WI38 (cell line): Measurements from ENCODE around the gene PRKCE.

Experiments
- H3K4me3 ChIP-seq: 2 replicates; pipeline ENCODE4 v1.5.1; 2011; ENCODE audit warnings: low read depth, mild to moderate bottlenecking, control low read depth, low read length
- CTCF ChIP-seq: IDR thresholded peaks from 2 replicates; pipeline ENCODE4 v1.5.1; 2012; ENCODE audit warnings: low read depth, mild to moderate bottlenecking, control low read depth, low read length

The PRKCE gene

DNA sequence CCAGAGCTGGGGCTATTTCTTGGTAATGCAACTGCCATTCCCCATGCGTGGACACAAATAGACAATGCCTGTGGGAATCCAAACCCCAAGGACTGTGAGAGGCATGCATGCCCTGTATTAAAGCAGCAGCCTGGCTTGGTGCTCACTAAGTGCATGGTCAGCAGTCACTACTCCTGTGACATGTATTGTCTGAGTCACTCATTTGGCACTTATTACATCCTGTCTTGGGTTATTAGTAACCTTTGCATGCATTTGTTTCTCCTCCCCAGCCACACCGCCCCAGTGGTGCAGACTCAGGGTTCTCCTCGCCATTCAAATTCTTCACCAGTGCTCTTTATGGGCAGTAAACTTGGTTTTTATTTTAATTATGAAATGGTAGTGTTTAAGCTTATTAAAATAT is 30.2 kb downstream of the PRKCE start:
- H3K4me3 ChIP-seq, result no peak overlapping the region
- no peak for TF ChIP-seq CTCF

DNA sequence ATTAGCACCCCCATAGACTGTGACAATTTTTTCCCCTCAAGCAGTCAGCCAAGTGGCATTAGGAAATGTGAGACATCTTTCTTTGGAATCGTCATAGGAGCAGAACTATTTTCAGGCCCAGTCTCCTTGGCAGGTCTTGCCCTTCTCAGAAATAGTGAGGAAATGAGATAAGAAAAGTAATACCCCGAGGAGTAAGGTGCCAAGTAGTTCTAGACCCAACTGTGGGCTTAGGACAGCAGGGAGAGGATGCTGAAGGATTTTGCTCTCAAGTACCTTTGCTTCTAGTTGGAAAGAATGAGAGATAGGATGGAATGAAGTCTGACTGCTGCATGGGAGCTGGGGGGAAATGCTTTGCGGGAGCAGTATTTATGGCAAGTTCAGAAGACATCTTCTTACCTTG is 31.8 kb downstream of the PRKCE start:
- no peak overlapping the region for H3K4me3 ChIP-seq
- no peak for TF ChIP-seq CTCF

GRCh38 chr2:45684756-45685155 is 33.3 kb downstream of the PRKCE start:
- TF ChIP-seq CTCF, result no peak
- no peak overlapping the region for H3K4me3 ChIP-seq

GRCh38 chr2:45685260-45685659 is 33.8 kb downstream of the PRKCE start:
- H3K4me3 ChIP-seq, result no peak overlapping the region

GRCh38 chr2:45687964-45688363 is 36.5 kb downstream of the PRKCE start:
- TF ChIP-seq CTCF, result no peak
- no peak overlapping the region for H3K4me3 ChIP-seq

More at GRCh38 chr2:45685260-45685659, 33.8 kb downstream of the PRKCE start:
- no peak for TF ChIP-seq CTCF

- H3K4me3 ChIP-seq, result no peak overlapping the region
- no peak for TF ChIP-seq CTCF
Measured at GRCh38 chr2:45688479-45689298, 37.2 kb downstream of the PRKCE start.

DNA sequence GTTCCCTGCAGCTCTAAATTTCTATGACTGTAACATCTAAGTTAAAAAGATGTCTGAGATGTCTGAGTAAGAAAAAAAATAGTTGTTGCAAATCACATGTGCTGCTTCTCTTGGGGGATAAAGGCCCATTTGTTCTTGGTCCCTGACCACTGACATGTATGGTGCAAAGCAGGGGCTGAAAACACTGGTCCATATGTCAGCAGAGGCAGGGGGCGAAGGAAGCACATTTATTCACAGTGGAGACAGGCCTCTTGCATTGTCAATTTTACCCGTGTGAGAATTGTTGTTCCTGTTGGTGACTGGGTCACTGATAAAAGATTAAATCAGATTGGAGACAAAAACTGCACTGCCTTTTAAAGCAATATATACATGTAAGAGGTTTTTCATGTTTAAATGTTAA is 38.8 kb downstream of the PRKCE start:
- H3K4me3 ChIP-seq, result no peak overlapping the region
- no peak for TF ChIP-seq CTCF
